Natural killer cell (primary cell): ENCODE data around the gene RSPH6A. TPM values are rescaled to one million over a fixed set of nuclear protein-coding genes. Genes with fewer than 3 reads are reported as not detected.

Experiments
- ATAC-seq, 3 donors: fragments of 150-1000 bp in 2 of 3; fragments of 200-7000 bp in 1 of 3; cut with Tn5 transposase; 1 replicate in 1 of 3; 2 replicates in 2 of 3; pipeline ENCODE4 v1.10.0; 2021; ENCODE audit warnings: mild to moderate bottlenecking in 2 of 3, moderate library complexity in 2 of 3
- DNase-seq, 2 donors: peaks; one replicate each; pipeline versions ENCODE4 v3.0.0 to v3.0.0-alpha.2; 2013 to 2021; ENCODE audit warnings: mixed read lengths in 1 of 2
- H3K27ac ChIP-seq: one replicate; pipeline ENCODE4 v1.5.1; 2013; ENCODE audit warnings: mild to moderate bottlenecking, low read length
- H3K27me3 ChIP-seq: one replicate; pipeline ENCODE4 v1.6.1; 2013; ENCODE audit warnings: low read length; ENCODE audit not compliant: control insufficient read depth, insufficient read depth
- H3K36me3 ChIP-seq: one replicate; pipeline ENCODE4 v1.6.1; 2013; ENCODE audit warnings: low read length; ENCODE audit not compliant: control insufficient read depth, insufficient read depth
- H3K4me1 ChIP-seq: one replicate; pipeline ENCODE4 v1.6.1; 2013; ENCODE audit warnings: low read length; ENCODE audit not compliant: control insufficient read depth, insufficient read depth
- H3K4me3 ChIP-seq: one replicate; pipeline ENCODE4 v1.5.1; 2013; ENCODE audit warnings: low read length
- H3K9me3 ChIP-seq: one replicate; pipeline ENCODE4 v1.6.1; 2013; ENCODE audit warnings: low read length; ENCODE audit not compliant: control insufficient read depth, insufficient read depth
- H3K27ac Mint-ChIP-seq, 2 donors: one replicate each; pipeline ENCODE4 v1.8.0; 2022; ENCODE audit warnings: mild to moderate bottlenecking in 2 of 2, mixed read lengths in 2 of 2, moderate library complexity in 1 of 2
- H3K27me3 Mint-ChIP-seq, 2 donors: one replicate each; pipeline ENCODE4 v1.8.0; 2022; ENCODE audit warnings: low read depth in 2 of 2, mixed read lengths in 2 of 2
- H3K36me3 Mint-ChIP-seq: one replicate; pipeline ENCODE4 v1.8.0; 2022; ENCODE audit warnings: mixed read lengths
- H3K4me1 Mint-ChIP-seq, 2 donors: one replicate each; pipeline ENCODE4 v1.8.0; 2022; ENCODE audit warnings: mixed read lengths in 2 of 2
- H3K4me3 Mint-ChIP-seq: one replicate; pipeline ENCODE4 v1.8.0; 2022; ENCODE audit warnings: mild to moderate bottlenecking, moderate library complexity, mixed read lengths
- H3K9me3 Mint-ChIP-seq, 2 donors: one replicate each; pipeline ENCODE4 v1.8.0; 2022; ENCODE audit warnings: mixed read lengths in 2 of 2
- CTCF ChIP-seq: fragments of 200-600 bp; IDR thresholded peaks from one replicate; pipeline ENCODE4 v1.8.0; 2022; ENCODE audit warnings: antibody characterized with exemption
- WGBS: methylation state at CpG from one replicate; pipeline ENCODE4 v1.1.7; 2013; ENCODE audit warnings: missing lambda C conversion rate; ENCODE audit not compliant: insufficient coverage; 5-methylcytosine and 5-hydroxymethylcytosine counted together
- intact Hi-C: fragments of 100-400 bp; cut with micrococcal nuclease; formaldehyde crosslinking; loops from one replicate; pipeline ENCODE4 v1.14.2; 2022
- total RNA-seq, 4 donors: library from RNA; stranded (reverse); fragments of 120-200 nt in 1 of 4; gene quantifications; one replicate each; pipeline versions ENCODE4 v1.2.3 to v1.2.4, GENCODE V29; 2013 to 2022

Gene RSPH6A
- total RNA-seq, 3 donors from 2014 or later (not counting 1 experiment from before 2014, with no cell fraction given), result 0.18 to 0.63 (median 0.31) TPM

GRCh38 chr19:45765702-45766295 lies 49.3 kb downstream of the RSPH6A start:
- 89% methylated on average over 23 of the region's 23 CpGs for WGBS
- H3K36me3 ChIP-seq, result no peaks in the 10 kb centered on the region

GRCh38 chr19:45764945-45765701 lies 50.0 kb downstream of the RSPH6A start:
- H3K4me3 Mint-ChIP-seq, result peak overlapping the region; percentile 35

More at GRCh38 chr19:45765702-45766295, 49.3 kb downstream of the RSPH6A start:
- intact Hi-C loops, result no loop called here
- peaks cover 5 to 19% of the 10 kb centered on the region in 2 donors for H3K4me1 Mint-ChIP-seq
- Histone ChIP-seq H3K4me3 (no peak overlapping the region), H3K9me3 (no peaks in the 10 kb centered on the region), H3K27me3 (peaks cover 11% of the 10 kb centered on the region), H3K27ac (no peak overlapping the region), H3K4me1 (peaks cover 29% of the 10 kb centered on the region)
- peaks cover 0 to 7% of the 10 kb centered on the region in 2 donors for H3K27me3 Mint-ChIP-seq
- no peak for ATAC-seq
- H3K4me3 Mint-ChIP-seq, result peak overlapping the region; percentile 49
- no peaks in the 10 kb centered on the region for H3K36me3 Mint-ChIP-seq
- no peak for DNase-seq
- H3K9me3 Mint-ChIP-seq, result no peaks in the 10 kb centered on the region
- no peak for TF ChIP-seq CTCF
- no peak overlapping the region for H3K27ac Mint-ChIP-seq

GRCh38 chr19:45764475-45764874 lies 50.6 kb downstream of the RSPH6A start:
- Histone ChIP-seq H3K4me1 (peaks cover 16% of the 10 kb centered on the region), H3K27ac (no peak overlapping the region), H3K9me3 (no peaks in the 10 kb centered on the region), H3K36me3 (no peaks in the 10 kb centered on the region), H3K27me3 (peaks cover 11% of the 10 kb centered on the region), H3K4me3 (no peak overlapping the region)
- no peak overlapping the region for H3K27ac Mint-ChIP-seq
- H3K4me3 Mint-ChIP-seq, result no peak overlapping the region
- no peak for TF ChIP-seq CTCF
- no peaks in the 10 kb centered on the region for H3K9me3 Mint-ChIP-seq
- H3K4me1 Mint-ChIP-seq, result peaks cover 0 to 8% of the 10 kb centered on the region in 2 donors
- H3K36me3 Mint-ChIP-seq, result no peaks in the 10 kb centered on the region
- no peak for DNase-seq
- WGBS, result 81% methylated on average over 6 of the region's 6 CpGs
- intact Hi-C loops, result no loop called here
- ATAC-seq, result no peak
- peaks cover 0 to 8% of the 10 kb centered on the region in 2 donors for H3K27me3 Mint-ChIP-seq

More at GRCh38 chr19:45764945-45765701, 50.0 kb downstream of the RSPH6A start:
- peaks cover 22% of the 10 kb centered on the region for H3K4me1 ChIP-seq
- Mint-ChIP-seq H3K4me1 (peaks cover under 1 to 13% of the 10 kb centered on the region in 2 donors), H3K27ac (no peak overlapping the region), H3K9me3 (no peaks in the 10 kb centered on the region), H3K27me3 (peaks cover 0 to 7% of the 10 kb centered on the region in 2 donors), H3K36me3 (no peaks in the 10 kb centered on the region)
- no peak overlapping the region for H3K4me3 ChIP-seq
- intact Hi-C loops, result no loop called here
- ATAC-seq, result no peak
- DNase-seq, result no peak
- H3K36me3 ChIP-seq, result no peaks in the 10 kb centered on the region
- H3K9me3 ChIP-seq, result no peaks in the 10 kb centered on the region
- H3K27me3 ChIP-seq, result peaks cover 11% of the 10 kb centered on the region
- no peak for TF ChIP-seq CTCF
- no peak overlapping the region for H3K27ac ChIP-seq
- WGBS, result 77% methylated on average over 19 of the region's 21 CpGs
